ENCODE measurements around the gene TSBP1. TPM values are rescaled to one million over a fixed set of nuclear protein-coding genes. Genes with fewer than 3 reads are reported as not detected.

TSBP1 gene
- total RNA-seq, 4 donors from 2014 or later = not detected

GRCh38 chr6:32355018-32355417 lies 16.7 kb downstream of the TSBP1 start:
- Histone ChIP-seq H3K27ac (no peak overlapping the region), H3K9me3 (no peaks in the 10 kb centered on the region), H3K4me3 (no peak overlapping the region), H3K4me1 (no peaks in the 10 kb centered on the region), H3K27me3 (no peaks in the 10 kb centered on the region), H3K36me3 (no peaks in the 10 kb centered on the region)
- WGBS, 2 donors (ENCODE audit: low coverage in 1 of 2) = 62 to 86% methylated on average over 1 of the region's 1 CpG
- in situ Hi-C loops (cut with MboI; ENCODE audit: low pct_ligation_motif_present in 1 of 4, low pct_unique_long_range_greater_than_20kb in 1 of 4, low sequenced_read_pairs in 3 of 4) = no loop called here
- TF ChIP-seq EP300 (IDR thresholded peaks at IDR 0.05; ENCODE audit: low read depth) (no peak), POLR2AphosphoS5 (IDR thresholded peaks at IDR 0.05) (no peak), POLR2A (IDR thresholded peaks at IDR 0.05) (no peak)
- TF ChIP-seq, protein P1, sequence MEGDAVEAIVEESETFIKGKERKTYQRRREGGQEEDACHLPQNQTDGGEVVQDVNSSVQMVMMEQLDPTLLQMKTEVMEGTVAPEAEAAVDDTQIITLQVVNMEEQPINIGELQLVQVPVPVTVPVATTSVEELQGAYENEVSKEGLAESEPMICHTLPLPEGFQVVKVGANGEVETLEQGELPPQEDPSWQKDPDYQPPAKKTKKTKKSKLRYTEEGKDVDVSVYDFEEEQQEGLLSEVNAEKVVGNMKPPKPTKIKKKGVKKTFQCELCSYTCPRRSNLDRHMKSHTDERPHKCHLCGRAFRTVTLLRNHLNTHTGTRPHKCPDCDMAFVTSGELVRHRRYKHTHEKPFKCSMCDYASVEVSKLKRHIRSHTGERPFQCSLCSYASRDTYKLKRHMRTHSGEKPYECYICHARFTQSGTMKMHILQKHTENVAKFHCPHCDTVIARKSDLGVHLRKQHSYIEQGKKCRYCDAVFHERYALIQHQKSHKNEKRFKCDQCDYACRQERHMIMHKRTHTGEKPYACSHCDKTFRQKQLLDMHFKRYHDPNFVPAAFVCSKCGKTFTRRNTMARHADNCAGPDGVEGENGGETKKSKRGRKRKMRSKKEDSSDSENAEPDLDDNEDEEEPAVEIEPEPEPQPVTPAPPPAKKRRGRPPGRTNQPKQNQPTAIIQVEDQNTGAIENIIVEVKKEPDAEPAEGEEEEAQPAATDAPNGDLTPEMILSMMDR (IDR thresholded peaks at IDR 0.05) = no peak
- no peak for DNase-seq
- intact Hi-C loops (cut with DNase I; ENCODE audit: low total_unique reads) = no loop called here

GRCh38 chr6:32353348-32353747 lies 18.4 kb downstream of the TSBP1 start:
- H3K27me3 ChIP-seq = no peaks in the 10 kb centered on the region
- in situ Hi-C loops (cut with MboI; ENCODE audit: low pct_ligation_motif_present in 1 of 4, low pct_unique_long_range_greater_than_20kb in 1 of 4, low sequenced_read_pairs in 3 of 4) (no loop called here), intact Hi-C loops (cut with DNase I; ENCODE audit: low total_unique reads) (no loop called here)
- no peaks in the 10 kb centered on the region for H3K4me1 ChIP-seq
- 77 to 91% methylated on average over 2 of the region's 2 CpGs for WGBS, 2 donors (ENCODE audit: low coverage in 1 of 2)
- H3K4me3 ChIP-seq = no peak overlapping the region
- no peaks in the 10 kb centered on the region for H3K36me3 ChIP-seq
- DNase-seq = no peak
- TF ChIP-seq POLR2A (IDR thresholded peaks at IDR 0.05) (no peak), EP300 (IDR thresholded peaks at IDR 0.05; ENCODE audit: low read depth) (no peak)
- TF ChIP-seq, protein P1 (IDR thresholded peaks at IDR 0.05) = no peak
- no peaks in the 10 kb centered on the region for H3K9me3 ChIP-seq
- H3K27ac ChIP-seq = no peak overlapping the region

- in situ Hi-C loops (cut with MboI; ENCODE audit: low pct_ligation_motif_present in 1 of 4, low pct_unique_long_range_greater_than_20kb in 1 of 4, low sequenced_read_pairs in 3 of 4) = no loop called here
- H3K9me3 ChIP-seq = no peaks in the 10 kb centered on the region
- no peak for DNase-seq
- intact Hi-C loops (cut with DNase I; ENCODE audit: low total_unique reads) = no loop called here
- H3K4me3 ChIP-seq = no peak overlapping the region
- no peak overlapping the region for H3K27ac ChIP-seq
- H3K36me3 ChIP-seq = no peaks in the 10 kb centered on the region
- TF ChIP-seq, protein P1 (IDR thresholded peaks at IDR 0.05) = no peak
- TF ChIP-seq EP300 (IDR thresholded peaks at IDR 0.05; ENCODE audit: low read depth) (no peak), POLR2A (IDR thresholded peaks at IDR 0.05) (no peak)
- no peaks in the 10 kb centered on the region for H3K27me3 ChIP-seq
- no peaks in the 10 kb centered on the region for H3K4me1 ChIP-seq
- WGBS, 2 donors (ENCODE audit: low coverage in 1 of 2) = 48 to 81% methylated on average over 2 of the region's 2 CpGs
Observed at GRCh38 chr6:32340242-32340641, 31.5 kb downstream of the TSBP1 start.

- Histone ChIP-seq H3K4me1 (no peaks in the 10 kb centered on the region), H3K4me3 (no peak overlapping the region), H3K36me3 (no peaks in the 10 kb centered on the region), H3K27ac (no peak overlapping the region), H3K27me3 (no peaks in the 10 kb centered on the region), H3K9me3 (no peaks in the 10 kb centered on the region)
- intact Hi-C loops (cut with DNase I; ENCODE audit: low total_unique reads) = no loop called here
- TF ChIP-seq, protein P1 (IDR thresholded peaks at IDR 0.05) = no peak
- TF ChIP-seq POLR2AphosphoS5 (IDR thresholded peaks at IDR 0.05) (no peak), POLR2A (IDR thresholded peaks at IDR 0.05) (no peak), EP300 (IDR thresholded peaks at IDR 0.05; ENCODE audit: low read depth) (no peak)
- WGBS, 2 donors (ENCODE audit: low coverage in 1 of 2) = 66 to 73% methylated on average over 2 to 4 of the region's 4 CpGs
- in situ Hi-C loops (cut with MboI; ENCODE audit: low pct_ligation_motif_present in 1 of 4, low pct_unique_long_range_greater_than_20kb in 1 of 4, low sequenced_read_pairs in 3 of 4) = no loop called here
- DNase-seq = no peak
Observed at GRCh38 chr6:32337186-32337805, 34.4 kb downstream of the TSBP1 start.
